Measurements from ENCODE around the gene ACKR2. TPM values are rescaled to one million over a fixed set of nuclear protein-coding genes. Genes with fewer than 3 reads are reported as not detected.

The ACKR2 gene
- total RNA-seq, 4 donors from 2014 or later: 1.2 to 6.6 (median 3.4) TPM

DNA sequence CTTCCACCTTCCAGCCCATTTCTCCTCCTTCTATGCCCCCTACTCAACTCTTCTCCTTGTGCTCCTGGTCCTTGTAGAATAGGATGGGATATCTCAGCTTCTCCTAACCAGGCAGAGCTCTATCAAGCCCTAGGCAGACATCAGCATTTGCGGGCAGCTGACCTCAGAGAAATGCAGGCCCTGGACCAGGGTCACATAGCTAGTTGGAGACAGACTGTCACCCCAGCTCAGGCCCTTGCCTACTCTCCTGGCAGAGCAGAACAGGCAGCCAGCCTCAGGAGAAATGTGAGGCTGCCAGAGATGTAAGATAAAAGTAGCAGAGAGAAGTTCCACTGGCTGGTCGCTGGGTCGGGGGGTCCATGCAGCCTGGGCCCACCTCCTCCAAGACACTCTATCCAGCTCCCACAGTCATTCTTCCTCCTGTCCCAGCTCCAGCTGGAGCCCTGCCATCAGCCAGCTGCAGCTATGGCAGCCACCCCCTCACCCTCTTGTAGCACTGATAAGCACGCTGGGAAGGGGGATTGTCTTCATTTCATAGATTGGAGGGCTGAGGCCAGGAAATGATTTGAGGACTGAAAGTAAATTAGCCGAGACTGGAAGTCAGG is 62.4 kb downstream of the ACKR2 start:
- peaks cover 4% of the 10 kb centered on the region for H3K4me1 ChIP-seq
- 67% methylated on average over 5 of the region's 5 CpGs for WGBS
- no peak overlapping the region for H3K4me3 ChIP-seq
- TF ChIP-seq POLR2AphosphoS5 (IDR thresholded peaks at IDR 0.05) (no peak), POLR2A (IDR thresholded peaks at IDR 0.05) (no peak), EP300 (IDR thresholded peaks at IDR 0.05) (no peak)
- TF ChIP-seq, protein P1, sequence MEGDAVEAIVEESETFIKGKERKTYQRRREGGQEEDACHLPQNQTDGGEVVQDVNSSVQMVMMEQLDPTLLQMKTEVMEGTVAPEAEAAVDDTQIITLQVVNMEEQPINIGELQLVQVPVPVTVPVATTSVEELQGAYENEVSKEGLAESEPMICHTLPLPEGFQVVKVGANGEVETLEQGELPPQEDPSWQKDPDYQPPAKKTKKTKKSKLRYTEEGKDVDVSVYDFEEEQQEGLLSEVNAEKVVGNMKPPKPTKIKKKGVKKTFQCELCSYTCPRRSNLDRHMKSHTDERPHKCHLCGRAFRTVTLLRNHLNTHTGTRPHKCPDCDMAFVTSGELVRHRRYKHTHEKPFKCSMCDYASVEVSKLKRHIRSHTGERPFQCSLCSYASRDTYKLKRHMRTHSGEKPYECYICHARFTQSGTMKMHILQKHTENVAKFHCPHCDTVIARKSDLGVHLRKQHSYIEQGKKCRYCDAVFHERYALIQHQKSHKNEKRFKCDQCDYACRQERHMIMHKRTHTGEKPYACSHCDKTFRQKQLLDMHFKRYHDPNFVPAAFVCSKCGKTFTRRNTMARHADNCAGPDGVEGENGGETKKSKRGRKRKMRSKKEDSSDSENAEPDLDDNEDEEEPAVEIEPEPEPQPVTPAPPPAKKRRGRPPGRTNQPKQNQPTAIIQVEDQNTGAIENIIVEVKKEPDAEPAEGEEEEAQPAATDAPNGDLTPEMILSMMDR (IDR thresholded peaks at IDR 0.05): no peak
- H3K27ac ChIP-seq: no peak overlapping the region
- H3K9me3 ChIP-seq: no peaks in the 10 kb centered on the region
- no peaks in the 10 kb centered on the region for H3K36me3 ChIP-seq
- no peaks in the 10 kb centered on the region for H3K27me3 ChIP-seq
- no peak for DNase-seq (ENCODE audit: low spot score in 2 of 2)

DNA sequence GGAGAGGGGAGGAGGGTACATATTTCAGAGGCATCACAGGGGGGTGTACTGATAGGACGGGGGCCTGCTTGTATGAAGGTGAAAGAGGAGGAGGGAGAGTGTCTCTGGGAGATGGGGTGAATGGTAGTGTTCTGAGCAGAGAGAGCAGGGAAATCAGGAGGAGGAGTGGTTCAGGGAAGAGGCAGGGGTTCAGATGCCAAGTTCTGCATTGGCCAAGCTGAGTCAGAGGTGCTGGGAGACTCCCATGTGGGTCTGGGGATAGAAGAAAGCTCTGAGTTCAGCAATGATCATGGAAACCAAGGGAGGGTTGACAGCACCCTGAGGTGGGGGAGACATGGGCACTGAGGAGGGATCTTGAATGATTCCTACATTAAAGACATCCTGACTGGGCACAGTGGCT is 63.5 kb downstream of the ACKR2 start:
- Histone ChIP-seq H3K4me3 (no peak overlapping the region), H3K36me3 (no peaks in the 10 kb centered on the region), H3K27ac (no peak overlapping the region), H3K27me3 (no peaks in the 10 kb centered on the region), H3K9me3 (no peaks in the 10 kb centered on the region), H3K4me1 (peaks cover 4% of the 10 kb centered on the region)
- TF ChIP-seq EP300 (IDR thresholded peaks at IDR 0.05) (no peak), POLR2A (IDR thresholded peaks at IDR 0.05) (no peak), POLR2AphosphoS5 (IDR thresholded peaks at IDR 0.05) (no peak)
- TF ChIP-seq, protein P1 (IDR thresholded peaks at IDR 0.05): no peak
- 57% methylated on average over 1 of the region's 1 CpG for WGBS
- no peak for DNase-seq (ENCODE audit: low spot score in 2 of 2)

DNA sequence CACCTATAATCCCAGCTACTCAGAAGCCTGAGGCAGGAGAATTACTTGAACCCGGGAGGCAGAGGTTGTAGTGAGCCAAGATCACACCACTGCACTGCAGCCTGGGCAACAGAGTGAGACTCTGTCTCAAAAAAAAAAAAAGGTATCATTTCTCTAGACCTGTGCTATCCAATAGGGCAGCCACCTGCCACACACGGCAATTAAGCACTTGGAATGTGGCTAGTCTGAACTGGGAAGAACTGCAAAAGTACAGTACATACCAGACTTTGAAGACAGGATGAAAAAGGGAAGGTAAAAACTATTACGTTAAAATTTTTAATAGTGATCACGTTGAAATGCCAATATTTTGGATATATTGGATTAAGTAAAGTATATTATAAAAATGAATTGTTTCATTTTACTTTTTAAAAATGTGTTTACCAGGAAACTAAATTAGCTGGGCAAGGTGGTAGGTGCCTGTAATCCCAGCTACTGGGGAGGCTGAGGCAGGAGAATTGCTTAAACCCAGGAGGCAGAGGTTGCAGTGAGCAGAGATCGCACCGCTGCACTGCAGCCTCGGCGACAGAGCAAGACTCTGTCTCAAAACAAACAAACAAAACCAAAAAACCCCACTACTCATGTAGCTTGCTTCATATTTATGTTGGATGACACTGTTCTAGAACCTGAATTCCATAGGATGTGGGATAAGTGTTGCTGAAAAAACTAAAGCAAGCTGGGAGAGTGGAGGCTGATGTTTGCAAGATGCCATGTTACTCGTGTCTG is 64.2 kb downstream of the ACKR2 start:
- Histone ChIP-seq H3K9me3 (no peaks in the 10 kb centered on the region), H3K36me3 (no peaks in the 10 kb centered on the region), H3K27ac (no peak overlapping the region), H3K4me1 (peaks cover 4% of the 10 kb centered on the region), H3K27me3 (no peaks in the 10 kb centered on the region), H3K4me3 (no peak overlapping the region)
- WGBS: 74% methylated on average over 9 of the region's 9 CpGs
- DNase-seq (ENCODE audit: low spot score in 2 of 2): no peak
- TF ChIP-seq POLR2A (IDR thresholded peaks at IDR 0.05) (no peak), EP300 (IDR thresholded peaks at IDR 0.05) (no peak), POLR2AphosphoS5 (IDR thresholded peaks at IDR 0.05) (no peak)
- TF ChIP-seq, protein P1 (IDR thresholded peaks at IDR 0.05): no peak

DNA sequence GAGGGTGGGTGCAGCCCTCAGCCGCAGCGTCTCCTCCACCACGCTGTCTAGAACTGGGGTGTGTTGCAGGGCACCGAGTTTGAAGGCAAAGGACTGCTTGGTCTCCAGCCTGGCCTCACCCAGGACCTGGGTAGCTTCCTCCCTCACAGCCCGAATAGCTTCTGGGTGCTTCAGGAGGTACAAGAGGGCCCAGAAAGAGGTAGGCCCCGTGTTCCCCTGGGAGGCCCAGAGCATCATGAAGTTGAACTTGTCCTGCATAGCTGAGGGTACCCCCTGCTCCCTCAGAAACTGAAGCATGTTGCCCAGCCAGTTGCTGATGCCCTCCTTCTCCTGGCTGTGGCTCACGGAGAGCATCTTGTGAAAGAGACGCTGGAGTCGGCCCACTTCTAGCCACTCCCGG is 65.5 kb downstream of the ACKR2 start:
- Histone ChIP-seq H3K4me1 (peaks cover 4% of the 10 kb centered on the region), H3K27ac (no peak overlapping the region), H3K9me3 (no peaks in the 10 kb centered on the region), H3K4me3 (no peak overlapping the region), H3K36me3 (no peaks in the 10 kb centered on the region), H3K27me3 (no peaks in the 10 kb centered on the region)
- TF ChIP-seq EP300 (IDR thresholded peaks at IDR 0.05) (no peak), POLR2AphosphoS5 (IDR thresholded peaks at IDR 0.05) (no peak)
- 90% methylated on average over 7 of the region's 10 CpGs for WGBS
- DNase-seq (ENCODE audit: low spot score in 2 of 2): no peak

DNA sequence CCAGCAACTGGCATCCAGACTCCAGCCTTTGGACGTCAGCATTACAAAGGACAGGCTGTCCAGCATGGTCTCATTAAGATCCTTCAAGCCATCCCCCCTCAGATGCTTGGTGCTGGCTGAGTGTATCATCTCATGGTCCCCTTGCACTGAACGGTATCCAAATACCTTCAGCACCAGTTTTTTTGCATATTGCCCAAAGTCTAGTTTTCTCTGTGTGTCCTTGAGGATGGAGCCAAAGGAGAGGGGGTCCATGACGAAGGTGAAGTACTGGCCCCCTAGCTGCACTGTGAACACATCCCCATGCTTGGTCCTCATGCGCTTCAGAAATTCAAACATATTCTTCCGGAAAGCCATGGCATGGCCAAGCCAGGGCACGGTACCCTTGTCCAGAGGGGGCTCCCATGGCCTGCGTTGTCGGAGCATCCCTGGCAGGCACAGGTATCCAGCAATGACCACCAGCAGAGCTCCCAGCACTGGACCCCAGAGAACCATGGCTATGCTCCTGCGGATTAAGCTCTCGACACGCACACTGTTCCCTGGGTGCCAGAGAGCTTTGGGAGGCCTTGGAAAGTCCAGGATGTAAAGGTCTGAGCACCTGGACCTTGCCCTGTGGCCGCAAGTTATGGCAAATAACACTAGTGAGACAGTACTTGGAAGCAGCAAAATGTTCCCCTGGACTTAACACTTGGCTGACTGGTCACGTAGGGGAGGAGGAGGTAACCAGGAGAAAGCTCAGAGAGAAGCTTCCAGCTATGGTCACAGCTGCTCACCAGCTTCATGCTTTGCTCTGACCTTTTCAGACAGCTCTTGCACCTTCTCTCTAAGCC is 66.3 kb downstream of the ACKR2 start, which contains the start of gene CYP8B1:
Gene CYP8B1, minus strand, starts transcription at position 555 of the 827 bp plus-strand sequence. Its CDS starts 63 bp downstream, at position 492.
- Histone ChIP-seq H3K27me3 (no peaks in the 10 kb centered on the region), H3K27ac (no peak within 1 kb of the TSS), H3K36me3 (no peaks in the 10 kb centered on the region), H3K4me1 (peaks cover 4% of the 10 kb centered on the region), H3K4me3 (no peak within 1 kb of the TSS), H3K9me3 (no peaks in the 10 kb centered on the region)
- WGBS: 82% methylated on average over 13 of the region's 13 CpGs
- TF ChIP-seq POLR2A (IDR thresholded peaks at IDR 0.05) (no peak), POLR2AphosphoS5 (IDR thresholded peaks at IDR 0.05) (no peak), EP300 (IDR thresholded peaks at IDR 0.05) (no peak)
- TF ChIP-seq, protein P1 (IDR thresholded peaks at IDR 0.05): no peak
- no peak for DNase-seq (ENCODE audit: low spot score in 2 of 2)

Measured in suprapubic skin (tissue), 4 donors.